GM23248 (cell line): ENCODE measurements around the gene HABP2.

Source experiments
- EZH2 ChIP-seq: fragments of 200-600 bp; sonication (generic); IDR thresholded peaks from 2 replicates; pipeline ENCODE4 v1.6.1; 2018; ENCODE audit warnings: antibody characterized with exemption, mild to moderate bottlenecking; ENCODE audit not compliant: insufficient read depth, poor library complexity, severe bottlenecking
- EZH2phosphoT487 ChIP-seq: fragments of 200-600 bp; sonication (generic); IDR thresholded peaks from 2 replicates; pipeline ENCODE4 v1.6.1; 2018; ENCODE audit warnings: antibody characterized with exemption, moderate library complexity, mild to moderate bottlenecking, low read depth; ENCODE audit not compliant: insufficient read depth

DNA sequence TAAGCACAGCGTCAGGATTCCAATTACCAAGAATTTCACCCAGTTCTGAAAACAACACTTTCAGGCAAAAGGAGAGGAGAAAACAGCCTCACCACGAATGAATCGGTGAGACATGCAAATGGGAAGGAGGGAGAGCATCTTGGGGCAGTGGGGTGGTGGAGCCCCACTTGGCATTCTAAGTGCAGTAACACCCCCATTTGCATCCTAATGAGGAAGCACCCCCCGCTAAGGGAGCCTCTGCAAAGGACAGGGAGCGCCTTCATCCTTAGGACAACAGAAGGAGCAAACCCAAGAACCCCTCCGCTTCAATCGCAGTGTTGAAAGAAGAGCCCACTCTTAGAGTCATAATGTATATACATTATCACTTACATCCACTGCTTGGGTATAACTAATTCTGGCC, 64.2 kb downstream of the HABP2 start:
- TF ChIP-seq EZH2phosphoT487: no peak
- TF ChIP-seq EZH2: no peak
